ENCODE measurements around the gene ATPAF2. TPM values are rescaled to one million over a fixed set of nuclear protein-coding genes. Genes with fewer than 3 reads are reported as not detected.

The ATPAF2 gene
- total and polyA plus RNA-seq, 2 experiments from 2014 or later, result 17.9 to 33.9 TPM

DNA sequence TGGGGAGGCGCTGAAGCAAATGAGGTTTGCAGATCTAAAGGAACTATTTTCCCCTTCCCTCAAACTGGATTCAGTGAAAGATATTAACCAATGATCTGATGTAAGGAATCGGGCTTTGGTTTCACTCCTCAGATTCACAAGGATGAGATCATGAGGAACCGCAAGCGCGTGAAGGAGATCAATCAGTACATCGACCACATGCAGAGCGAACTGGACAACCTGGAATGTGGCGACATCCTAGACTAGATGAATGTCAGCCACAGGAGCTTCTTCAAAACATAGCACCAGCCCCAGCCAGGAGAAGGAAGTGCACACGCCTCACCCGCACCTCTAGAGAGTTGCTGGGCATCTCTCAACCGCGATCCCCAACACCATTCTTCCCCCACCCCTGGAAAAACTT lies 22.5 kb downstream of the ATPAF2 start:
- no peak overlapping the region for H3K4me2 ChIP-seq
- no peak overlapping the region for H3K27ac ChIP-seq
- H3K9me2 ChIP-seq (replicated peaks; ENCODE audit: insufficient read depth), result no peaks in the 10 kb centered on the region
- WGBS (ENCODE audit: low lambda C conversion rate, missing lambda C conversion rate), result 93% methylated on average over 12 of the region's 12 CpGs
- H3K4me3 ChIP-seq, result no peak overlapping the region
- H3K79me2 ChIP-seq, result no peaks in the 10 kb centered on the region
- H4K20me1 ChIP-seq (ENCODE audit: insufficient read depth, poor library complexity, severe bottlenecking), result no peaks in the 10 kb centered on the region
- DNase-seq (ENCODE audit: low spot score), result no peak
- no peaks in the 10 kb centered on the region for H3K27me3 ChIP-seq
- no peaks in the 10 kb centered on the region for H3K36me3 ChIP-seq (replicated peaks; ENCODE audit: insufficient read depth, low read depth)
- TF ChIP-seq EZH2 (IDR thresholded peaks at IDR 0.05; ENCODE audit: borderline replicate concordance), result no peak
- no peak for TF ChIP-seq EZH2phosphoT487 (IDR thresholded peaks at IDR 0.05; ENCODE audit: low read depth, severe bottlenecking, unreplicated experiment)
- TF ChIP-seq, protein P1, sequence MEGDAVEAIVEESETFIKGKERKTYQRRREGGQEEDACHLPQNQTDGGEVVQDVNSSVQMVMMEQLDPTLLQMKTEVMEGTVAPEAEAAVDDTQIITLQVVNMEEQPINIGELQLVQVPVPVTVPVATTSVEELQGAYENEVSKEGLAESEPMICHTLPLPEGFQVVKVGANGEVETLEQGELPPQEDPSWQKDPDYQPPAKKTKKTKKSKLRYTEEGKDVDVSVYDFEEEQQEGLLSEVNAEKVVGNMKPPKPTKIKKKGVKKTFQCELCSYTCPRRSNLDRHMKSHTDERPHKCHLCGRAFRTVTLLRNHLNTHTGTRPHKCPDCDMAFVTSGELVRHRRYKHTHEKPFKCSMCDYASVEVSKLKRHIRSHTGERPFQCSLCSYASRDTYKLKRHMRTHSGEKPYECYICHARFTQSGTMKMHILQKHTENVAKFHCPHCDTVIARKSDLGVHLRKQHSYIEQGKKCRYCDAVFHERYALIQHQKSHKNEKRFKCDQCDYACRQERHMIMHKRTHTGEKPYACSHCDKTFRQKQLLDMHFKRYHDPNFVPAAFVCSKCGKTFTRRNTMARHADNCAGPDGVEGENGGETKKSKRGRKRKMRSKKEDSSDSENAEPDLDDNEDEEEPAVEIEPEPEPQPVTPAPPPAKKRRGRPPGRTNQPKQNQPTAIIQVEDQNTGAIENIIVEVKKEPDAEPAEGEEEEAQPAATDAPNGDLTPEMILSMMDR (IDR thresholded peaks at IDR 0.05; ENCODE audit: poor library complexity), result no peak
- H3K4me1 ChIP-seq (ENCODE audit: insufficient read depth), result peaks cover 7% of the 10 kb centered on the region
- no peak overlapping the region for H2AFZ ChIP-seq
- H3K9me3 ChIP-seq (ENCODE audit: low read depth), result no peaks in the 10 kb centered on the region

DNA sequence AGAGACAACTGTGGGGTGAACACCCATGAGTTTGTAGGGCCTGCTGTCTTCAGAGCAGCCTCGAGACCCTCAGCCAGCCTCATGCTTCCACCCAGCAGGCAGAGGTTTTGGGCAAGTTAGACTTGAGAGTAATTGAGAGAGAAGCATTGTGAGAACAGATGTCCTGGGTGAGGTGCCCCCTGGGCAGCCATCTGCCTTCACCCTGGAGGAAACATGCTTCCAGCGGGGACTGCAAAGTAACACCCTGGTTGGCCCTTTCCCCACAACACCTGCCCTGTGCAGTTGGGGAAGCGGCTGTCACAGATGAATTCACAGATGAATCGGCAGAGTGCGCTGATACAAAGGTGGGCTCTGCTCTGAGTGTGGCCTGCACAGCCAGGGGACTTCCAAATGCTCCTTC lies 23.4 kb downstream of the ATPAF2 start:
- Histone ChIP-seq H3K4me1 (ENCODE audit: insufficient read depth) (peaks cover 7% of the 10 kb centered on the region), H3K9me3 (ENCODE audit: low read depth) (no peaks in the 10 kb centered on the region), H4K20me1 (ENCODE audit: insufficient read depth, poor library complexity, severe bottlenecking) (no peaks in the 10 kb centered on the region), H2AFZ (no peak overlapping the region), H3K36me3 (replicated peaks; ENCODE audit: insufficient read depth, low read depth) (no peaks in the 10 kb centered on the region), H3K4me2 (no peak overlapping the region), H3K4me3 (no peak overlapping the region), H3K27ac (no peak overlapping the region), H3K27me3 (no peaks in the 10 kb centered on the region), H3K9me2 (replicated peaks; ENCODE audit: insufficient read depth) (no peaks in the 10 kb centered on the region), H3K79me2 (no peaks in the 10 kb centered on the region)
- DNase-seq (ENCODE audit: low spot score), result no peak
- TF ChIP-seq, protein P1 (IDR thresholded peaks at IDR 0.05; ENCODE audit: poor library complexity), result no peak
- no peak for TF ChIP-seq EZH2 (IDR thresholded peaks at IDR 0.05; ENCODE audit: borderline replicate concordance)
- no peak for TF ChIP-seq EZH2phosphoT487 (IDR thresholded peaks at IDR 0.05; ENCODE audit: low read depth, severe bottlenecking, unreplicated experiment)
- WGBS (ENCODE audit: low lambda C conversion rate, missing lambda C conversion rate), result 97% methylated on average over 5 of the region's 5 CpGs

DNA sequence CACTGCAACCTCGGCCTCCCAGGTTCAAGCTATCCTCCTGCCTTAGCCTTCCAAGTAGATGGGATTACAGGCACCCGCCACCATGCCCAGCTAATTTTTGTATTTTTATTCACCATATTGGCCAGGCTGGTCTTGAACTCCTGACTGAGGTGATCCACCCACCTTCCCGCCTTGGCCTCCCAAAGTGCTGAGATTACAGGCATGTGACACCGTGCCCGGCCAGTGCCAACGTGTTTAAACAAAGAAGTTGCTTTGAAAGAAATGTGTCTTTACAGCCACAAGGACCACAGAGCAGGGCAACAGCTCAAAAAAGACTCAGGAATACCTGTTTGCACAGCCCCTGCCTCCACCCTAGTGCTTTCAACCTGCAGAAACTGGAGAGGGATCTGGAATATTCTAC lies 25.0 kb downstream of the ATPAF2 start:
- DNase-seq (ENCODE audit: low spot score), result no peak
- H3K4me3 ChIP-seq, result no peak overlapping the region
- no peaks in the 10 kb centered on the region for H3K36me3 ChIP-seq (replicated peaks; ENCODE audit: insufficient read depth, low read depth)
- WGBS (ENCODE audit: low lambda C conversion rate, missing lambda C conversion rate), result 97% methylated on average over 6 of the region's 6 CpGs
- no peaks in the 10 kb centered on the region for H3K9me3 ChIP-seq (ENCODE audit: low read depth)
- no peak overlapping the region for H3K27ac ChIP-seq
- no peaks in the 10 kb centered on the region for H3K79me2 ChIP-seq
- H3K27me3 ChIP-seq, result no peaks in the 10 kb centered on the region
- peaks cover 7% of the 10 kb centered on the region for H3K4me1 ChIP-seq (ENCODE audit: insufficient read depth)
- no peaks in the 10 kb centered on the region for H4K20me1 ChIP-seq (ENCODE audit: insufficient read depth, poor library complexity, severe bottlenecking)
- no peak for TF ChIP-seq EZH2phosphoT487 (IDR thresholded peaks at IDR 0.05; ENCODE audit: low read depth, severe bottlenecking, unreplicated experiment)
- TF ChIP-seq, protein P1 (IDR thresholded peaks at IDR 0.05; ENCODE audit: poor library complexity), result no peak
- no peak for TF ChIP-seq EZH2 (IDR thresholded peaks at IDR 0.05; ENCODE audit: borderline replicate concordance)
- H3K4me2 ChIP-seq, result no peak overlapping the region
- H3K9me2 ChIP-seq (replicated peaks; ENCODE audit: insufficient read depth), result no peaks in the 10 kb centered on the region
- no peak overlapping the region for H2AFZ ChIP-seq

DNA sequence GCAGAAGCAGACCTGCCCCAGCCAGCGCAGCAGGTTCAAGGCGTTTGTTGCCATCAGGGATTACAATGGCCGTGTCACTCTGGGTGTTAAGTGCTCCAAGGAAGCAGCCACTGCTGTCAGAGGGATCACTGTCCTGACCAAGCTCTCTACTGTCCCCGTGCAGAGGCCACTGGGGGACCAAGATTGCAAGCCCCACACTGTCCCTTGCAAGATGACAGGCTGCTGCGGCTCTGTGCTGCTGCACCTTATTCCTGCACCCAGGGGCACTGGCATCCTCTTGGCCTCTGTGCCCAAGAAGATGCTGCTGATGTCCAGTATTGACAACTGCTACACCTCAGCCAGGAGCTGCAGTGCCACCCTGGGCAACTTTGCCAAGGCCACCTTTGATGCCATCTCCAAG lies 27.7 kb downstream of the ATPAF2 start:
- Histone ChIP-seq H3K4me3 (no peak overlapping the region), H3K36me3 (replicated peaks; ENCODE audit: insufficient read depth, low read depth) (no peaks in the 10 kb centered on the region), H4K20me1 (ENCODE audit: insufficient read depth, poor library complexity, severe bottlenecking) (no peaks in the 10 kb centered on the region), H3K27ac (no peak overlapping the region), H2AFZ (no peak overlapping the region), H3K4me2 (no peak overlapping the region), H3K9me3 (ENCODE audit: low read depth) (no peaks in the 10 kb centered on the region), H3K27me3 (no peaks in the 10 kb centered on the region), H3K4me1 (ENCODE audit: insufficient read depth) (no peaks in the 10 kb centered on the region), H3K79me2 (no peaks in the 10 kb centered on the region), H3K9me2 (replicated peaks; ENCODE audit: insufficient read depth) (no peaks in the 10 kb centered on the region)
- no peak for DNase-seq (ENCODE audit: low spot score)
- 94% methylated on average over 5 of the region's 5 CpGs for WGBS (ENCODE audit: low lambda C conversion rate, missing lambda C conversion rate)
- TF ChIP-seq EZH2 (IDR thresholded peaks at IDR 0.05; ENCODE audit: borderline replicate concordance) (no peak), EZH2phosphoT487 (IDR thresholded peaks at IDR 0.05; ENCODE audit: low read depth, severe bottlenecking, unreplicated experiment) (no peak)
- TF ChIP-seq, protein P1 (IDR thresholded peaks at IDR 0.05; ENCODE audit: poor library complexity), result no peak
